Measurements from ENCODE around the gene ANTXR2.

The ANTXR2 gene

GRCh38 chr4:79877511-79877910, 195.5 kb downstream of the ANTXR2 start:
- H3K4me2 ChIP-seq (ENCODE audit: low read length) = no peak overlapping the region
- no peak overlapping the region for H3K4me3 ChIP-seq (ENCODE audit: low read depth, low read length, poor library complexity, severe bottlenecking)
- H3K79me2 ChIP-seq (ENCODE audit: insufficient read depth, low read length) = no peaks in the 10 kb centered on the region
- no peak for TF ChIP-seq EZH2 (IDR thresholded peaks at IDR 0.05; ENCODE audit: borderline replicate concordance, low read length)
- TF ChIP-seq CTCF (IDR thresholded peaks at IDR 0.05; ENCODE audit: low read length) = no peak
- H3K36me3 ChIP-seq (ENCODE audit: insufficient read depth, low read length) = no peaks in the 10 kb centered on the region
- H2AFZ ChIP-seq (ENCODE audit: low read length) = no peak overlapping the region
- H3K27me3 ChIP-seq (ENCODE audit: insufficient read depth, low read length) = no peaks in the 10 kb centered on the region
- no peaks in the 10 kb centered on the region for H3K9me3 ChIP-seq (ENCODE audit: low read length)
- H3K9ac ChIP-seq (ENCODE audit: low read length) = no peak overlapping the region
- no peaks in the 10 kb centered on the region for H3K9me2 ChIP-seq (ENCODE audit: low read depth, low read length)
- H3K27ac ChIP-seq (ENCODE audit: low read depth, low read length, poor library complexity, severe bottlenecking) = no peak overlapping the region
- no peaks in the 10 kb centered on the region for H4K20me1 ChIP-seq (ENCODE audit: insufficient read depth, low read length)
- no peaks in the 10 kb centered on the region for H3F3A ChIP-seq (ENCODE audit: insufficient read depth, low read length)
- H3K4me1 ChIP-seq (ENCODE audit: insufficient read depth, low read length, severe bottlenecking) = no peaks in the 10 kb centered on the region

GRCh38 chr4:79875344-79875899, 197.6 kb downstream of the ANTXR2 start:
- H3K27ac ChIP-seq (ENCODE audit: low read depth, low read length, poor library complexity, severe bottlenecking) = no peak overlapping the region
- H3K9me3 ChIP-seq (ENCODE audit: low read length) = no peaks in the 10 kb centered on the region
- H3K9ac ChIP-seq (ENCODE audit: low read length) = no peak overlapping the region
- no peaks in the 10 kb centered on the region for H3K79me2 ChIP-seq (ENCODE audit: insufficient read depth, low read length)
- H3K9me2 ChIP-seq (ENCODE audit: low read depth, low read length) = no peaks in the 10 kb centered on the region
- H3K4me1 ChIP-seq (ENCODE audit: insufficient read depth, low read length, severe bottlenecking) = no peaks in the 10 kb centered on the region
- no peak for TF ChIP-seq EZH2 (IDR thresholded peaks at IDR 0.05; ENCODE audit: borderline replicate concordance, low read length)
- TF ChIP-seq CTCF (IDR thresholded peaks at IDR 0.05; ENCODE audit: low read length) = no peak
- no peak overlapping the region for H3K4me2 ChIP-seq (ENCODE audit: low read length)
- H2AFZ ChIP-seq (ENCODE audit: low read length) = no peak overlapping the region
- H3K27me3 ChIP-seq (ENCODE audit: insufficient read depth, low read length) = no peaks in the 10 kb centered on the region
- H3K4me3 ChIP-seq (ENCODE audit: low read depth, low read length, poor library complexity, severe bottlenecking) = no peak overlapping the region
- no peaks in the 10 kb centered on the region for H4K20me1 ChIP-seq (ENCODE audit: insufficient read depth, low read length)
- no peaks in the 10 kb centered on the region for H3K36me3 ChIP-seq (ENCODE audit: insufficient read depth, low read length)
- no peaks in the 10 kb centered on the region for H3F3A ChIP-seq (ENCODE audit: insufficient read depth, low read length)

GRCh38 chr4:79874197-79874596, 198.8 kb downstream of the ANTXR2 start:
- Histone ChIP-seq H3K9me3 (ENCODE audit: low read length) (no peaks in the 10 kb centered on the region), H2AFZ (ENCODE audit: low read length) (no peak overlapping the region), H3K27me3 (ENCODE audit: insufficient read depth, low read length) (no peaks in the 10 kb centered on the region), H3K27ac (ENCODE audit: low read depth, low read length, poor library complexity, severe bottlenecking) (no peak overlapping the region), H3K79me2 (ENCODE audit: insufficient read depth, low read length) (no peaks in the 10 kb centered on the region), H4K20me1 (ENCODE audit: insufficient read depth, low read length) (no peaks in the 10 kb centered on the region), H3K9ac (ENCODE audit: low read length) (no peak overlapping the region), H3K4me3 (ENCODE audit: low read depth, low read length, poor library complexity, severe bottlenecking) (no peak overlapping the region), H3F3A (ENCODE audit: insufficient read depth, low read length) (no peaks in the 10 kb centered on the region), H3K9me2 (ENCODE audit: low read depth, low read length) (no peaks in the 10 kb centered on the region), H3K36me3 (ENCODE audit: insufficient read depth, low read length) (no peaks in the 10 kb centered on the region), H3K4me2 (ENCODE audit: low read length) (no peak overlapping the region), H3K4me1 (ENCODE audit: insufficient read depth, low read length, severe bottlenecking) (no peaks in the 10 kb centered on the region)
- TF ChIP-seq EZH2 (IDR thresholded peaks at IDR 0.05; ENCODE audit: borderline replicate concordance, low read length) (no peak), CTCF (IDR thresholded peaks at IDR 0.05; ENCODE audit: low read length) (no peak)
